Upper lobe of left lung (tissue), 4 donors: ENCODE measurements around the gene IGF2R.

ENCODE experiments used
- CTCF ChIP-seq, 6 experiments: fragments of 450-650 bp in 4 of 6; fragments of 200-600 bp in 2 of 6; sonication (generic) in 2 of 6; IDR thresholded peaks; one replicate each; pipeline ENCODE4 v1.5.1; 2016 to 2019; ENCODE audit warnings: antibody characterized with exemption in 6 of 6
- EP300 ChIP-seq, 4 donors: sonication (generic); formaldehyde crosslinking; IDR thresholded peaks; one replicate each; pipeline ENCODE4 v1.5.1; 2017; ENCODE audit warnings: antibody characterized with exemption in 4 of 4, control low read depth in 2 of 4
- POLR2A ChIP-seq, 4 donors: fragments of 450-650 bp; IDR thresholded peaks; one replicate each; pipeline ENCODE4 v1.5.1; 2016 to 2017; ENCODE audit warnings: antibody characterized with exemption in 4 of 4, mild to moderate bottlenecking in 2 of 4

GRCh38 chr6:159961528-159961927 lies 7.4 kb upstream of the IGF2R start:
- no peak for TF ChIP-seq CTCF (IDR thresholded peaks at IDR 0.05)
- TF ChIP-seq POLR2A (IDR thresholded peaks at IDR 0.05) = no peak
- no peak for TF ChIP-seq EP300 (IDR thresholded peaks at IDR 0.05)
